ENCODE results near the gene DNAJC3.

GRCh38 chr13:95628488-95628887, 48.5 kb upstream of the DNAJC3 start:
- TF ChIP-seq CTCF (IDR thresholded peaks at IDR 0.05) (no peak), POLR2AphosphoS5 (IDR thresholded peaks at IDR 0.05; ENCODE audit: low read depth, low read length) (no peak), REST (IDR thresholded peaks at IDR 0.05; ENCODE audit: insufficient read depth in 1 of 2, low read depth in 2 of 2, low read length in 1 of 2) (no peak), TCF7L2 (IDR thresholded peaks at IDR 0.05; ENCODE audit: low read depth, low read length) (no peak)

Data from Panc1 (cell line).